Erythroblast (primary cell): ENCODE measurements around the gene ARID1B.

Experiments used
- GATA1 ChIP-seq: IDR thresholded peaks from 2 replicates; pipeline ENCODE4 v1.6.1; 2011; ENCODE audit warnings: low read depth, mild to moderate bottlenecking, control low read depth, low read length, moderate library complexity
- POLR2A ChIP-seq: IDR thresholded peaks from 2 replicates; pipeline ENCODE4 v1.6.1; 2011; ENCODE audit warnings: mild to moderate bottlenecking, low read length

GRCh38 chr6:156850353-156850752 lies 73.2 kb downstream of the ARID1B start:
- no peak for TF ChIP-seq POLR2A
- no peak for TF ChIP-seq GATA1
